ENCODE results near the gene AK8. TPM values are rescaled to one million over a fixed set of nuclear protein-coding genes. Genes with fewer than 3 reads are reported as not detected.

The AK8 gene
- total RNA-seq, 1 donor from 2014 or later, result 0.74 TPM

DNA sequence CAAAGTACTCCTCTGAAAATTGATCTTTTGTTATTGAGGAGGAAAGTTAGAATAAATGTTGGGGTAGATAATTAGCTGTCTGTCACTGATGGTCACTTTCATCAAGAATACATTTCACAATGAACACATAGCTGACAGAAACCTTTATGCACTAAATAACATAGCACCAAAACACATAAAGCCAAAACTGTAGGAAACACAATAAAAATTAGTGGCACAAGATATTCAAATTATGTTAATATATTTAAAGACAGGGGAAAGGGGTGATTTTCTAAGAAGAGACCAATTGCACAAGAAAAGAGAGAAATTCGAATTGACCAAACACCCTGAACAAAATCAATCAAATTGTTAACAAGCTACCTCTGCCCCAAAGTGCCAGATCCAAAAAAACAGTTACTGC is 89.7 kb downstream of the AK8 start:
- no peak overlapping the region for H3K4me3 ChIP-seq
- H3K9me3 ChIP-seq (replicated peaks), result peaks cover 10% of the 10 kb centered on the region
- no peak for DNase-seq
- H3K27ac ChIP-seq (replicated peaks), result no peak overlapping the region
- peaks cover 10% of the 10 kb centered on the region for H3K4me1 ChIP-seq
- TF ChIP-seq, protein P1, sequence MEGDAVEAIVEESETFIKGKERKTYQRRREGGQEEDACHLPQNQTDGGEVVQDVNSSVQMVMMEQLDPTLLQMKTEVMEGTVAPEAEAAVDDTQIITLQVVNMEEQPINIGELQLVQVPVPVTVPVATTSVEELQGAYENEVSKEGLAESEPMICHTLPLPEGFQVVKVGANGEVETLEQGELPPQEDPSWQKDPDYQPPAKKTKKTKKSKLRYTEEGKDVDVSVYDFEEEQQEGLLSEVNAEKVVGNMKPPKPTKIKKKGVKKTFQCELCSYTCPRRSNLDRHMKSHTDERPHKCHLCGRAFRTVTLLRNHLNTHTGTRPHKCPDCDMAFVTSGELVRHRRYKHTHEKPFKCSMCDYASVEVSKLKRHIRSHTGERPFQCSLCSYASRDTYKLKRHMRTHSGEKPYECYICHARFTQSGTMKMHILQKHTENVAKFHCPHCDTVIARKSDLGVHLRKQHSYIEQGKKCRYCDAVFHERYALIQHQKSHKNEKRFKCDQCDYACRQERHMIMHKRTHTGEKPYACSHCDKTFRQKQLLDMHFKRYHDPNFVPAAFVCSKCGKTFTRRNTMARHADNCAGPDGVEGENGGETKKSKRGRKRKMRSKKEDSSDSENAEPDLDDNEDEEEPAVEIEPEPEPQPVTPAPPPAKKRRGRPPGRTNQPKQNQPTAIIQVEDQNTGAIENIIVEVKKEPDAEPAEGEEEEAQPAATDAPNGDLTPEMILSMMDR (IDR thresholded peaks at IDR 0.05; ENCODE audit: borderline replicate concordance), result no peak
- intact Hi-C loops (cut with micrococcal nuclease), result no loop called here
- no peaks in the 10 kb centered on the region for H3K36me3 ChIP-seq
- peaks cover 23% of the 10 kb centered on the region for H3K27me3 ChIP-seq (ENCODE audit: low read depth)

DNA sequence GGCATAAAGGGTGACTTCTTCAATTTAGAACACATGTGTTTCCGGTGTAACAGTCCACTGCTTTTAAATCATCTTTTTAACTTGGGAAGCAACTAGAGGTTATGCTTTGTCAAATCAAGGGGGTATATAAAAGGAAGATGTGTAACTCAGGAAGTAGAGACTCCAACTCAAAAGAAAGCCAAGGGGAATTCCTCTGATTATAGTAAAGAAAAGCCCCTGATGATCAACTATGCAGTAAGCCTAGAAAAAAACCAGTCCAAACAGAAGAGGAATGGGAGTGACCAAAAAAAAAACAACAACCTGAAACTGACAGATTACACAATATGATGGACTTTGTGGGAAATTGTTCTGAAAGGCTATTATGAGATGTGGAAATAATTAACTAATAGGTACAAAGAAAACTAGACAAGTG is 90.3 kb downstream of the AK8 start:
- Histone ChIP-seq H3K4me3 (no peak overlapping the region), H3K27me3 (ENCODE audit: low read depth) (peaks cover 23% of the 10 kb centered on the region), H3K4me1 (peaks cover 10% of the 10 kb centered on the region), H3K9me3 (replicated peaks) (peaks cover 10% of the 10 kb centered on the region), H3K36me3 (no peaks in the 10 kb centered on the region), H3K27ac (replicated peaks) (no peak overlapping the region)
- DNase-seq, result no peak
- TF ChIP-seq, protein P1 (IDR thresholded peaks at IDR 0.05; ENCODE audit: borderline replicate concordance), result no peak
- intact Hi-C loops (cut with micrococcal nuclease), result no loop called here

DNA sequence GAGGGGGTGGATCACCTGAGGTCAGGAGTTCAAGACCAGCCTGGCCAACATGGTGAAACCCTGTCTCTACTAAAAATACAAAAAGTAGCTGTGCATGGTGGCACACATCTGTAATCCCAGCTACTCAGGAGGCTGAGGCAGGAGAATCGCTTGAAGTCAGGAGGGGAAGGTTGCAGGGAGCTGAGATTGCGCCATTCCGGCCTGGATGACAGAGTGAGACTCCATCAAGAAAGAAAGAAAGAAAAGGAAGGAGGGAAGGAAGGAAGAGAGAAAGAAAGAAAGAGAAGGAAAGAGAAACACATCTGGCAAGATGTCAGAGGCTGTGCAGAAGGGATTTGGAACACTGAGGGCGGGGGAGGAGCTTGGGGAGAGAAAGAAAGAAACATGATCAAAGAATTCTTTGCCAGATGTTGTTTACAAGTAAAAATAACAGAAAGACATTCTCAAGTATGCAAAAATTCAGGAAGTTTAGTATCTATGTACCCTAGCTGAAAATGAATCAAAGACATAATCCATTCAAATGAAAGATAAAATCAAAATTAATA is 93.7 kb downstream of the AK8 start:
- Histone ChIP-seq H3K27ac (replicated peaks) (no peak overlapping the region), H3K4me3 (no peak overlapping the region), H3K27me3 (ENCODE audit: low read depth) (peaks cover 51% of the 10 kb centered on the region), H3K9me3 (replicated peaks) (peaks cover 10% of the 10 kb centered on the region), H3K36me3 (no peaks in the 10 kb centered on the region), H3K4me1 (peaks cover 10% of the 10 kb centered on the region)
- TF ChIP-seq, protein P1 (IDR thresholded peaks at IDR 0.05; ENCODE audit: borderline replicate concordance), result no peak
- intact Hi-C loops (cut with micrococcal nuclease), result no loop called here
- no peak for DNase-seq

DNA sequence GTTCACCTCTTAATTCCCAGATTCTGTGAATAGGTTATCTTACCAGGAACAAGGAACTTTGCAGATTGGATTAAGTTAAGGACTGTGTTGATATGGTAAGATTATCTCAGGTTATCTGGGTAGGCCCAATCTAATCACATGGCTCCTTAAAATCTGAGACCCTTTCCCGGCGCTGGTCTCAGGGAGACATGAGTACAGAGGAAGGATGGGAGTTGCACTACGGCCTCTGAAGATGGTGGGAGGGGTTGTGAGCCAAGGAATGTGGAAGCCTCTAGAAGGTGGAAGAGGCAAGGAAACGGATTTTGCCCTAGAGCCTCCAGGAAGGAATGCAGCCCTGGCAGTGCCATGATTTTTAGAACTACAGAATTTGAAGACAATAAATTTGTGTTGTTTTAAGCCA is 95.1 kb downstream of the AK8 start:
- H3K27ac ChIP-seq (replicated peaks), result no peak overlapping the region
- TF ChIP-seq, protein P1 (IDR thresholded peaks at IDR 0.05; ENCODE audit: borderline replicate concordance), result no peak

DNA sequence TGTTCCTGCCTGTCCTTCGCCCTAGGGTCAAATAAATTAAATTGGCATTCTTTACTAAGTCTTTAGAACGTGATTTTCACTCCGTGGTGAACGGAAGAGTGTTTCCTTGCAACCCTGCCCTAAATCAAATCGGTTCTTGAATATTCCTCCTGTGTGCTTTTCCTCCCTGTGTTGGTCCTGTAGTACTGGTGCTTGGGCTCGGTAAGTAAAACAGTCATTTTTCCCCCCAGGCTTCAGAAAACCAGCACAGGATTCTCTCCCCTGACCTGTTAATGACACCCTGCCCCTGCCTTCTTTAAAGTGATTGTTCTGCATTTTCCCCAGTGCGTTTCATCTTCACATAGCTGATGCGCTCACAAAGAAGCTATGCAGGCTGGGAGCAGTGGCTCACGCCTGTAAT is 96.0 kb downstream of the AK8 start:
- Histone ChIP-seq H3K9me3 (replicated peaks) (no peaks in the 10 kb centered on the region), H3K4me3 (no peak overlapping the region), H3K27ac (replicated peaks) (no peak overlapping the region), H3K4me1 (peaks cover 10% of the 10 kb centered on the region), H3K27me3 (ENCODE audit: low read depth) (peaks cover 56% of the 10 kb centered on the region), H3K36me3 (no peaks in the 10 kb centered on the region)
- TF ChIP-seq, protein P1 (IDR thresholded peaks at IDR 0.05; ENCODE audit: borderline replicate concordance), result no peak
- DNase-seq, result no peak
- intact Hi-C loops (cut with micrococcal nuclease), result no loop called here

More for the DNA sequence above, 95.1 kb downstream of the AK8 start:
- Histone ChIP-seq H3K4me3 (no peak overlapping the region), H3K9me3 (replicated peaks) (peaks cover 3% of the 10 kb centered on the region), H3K4me1 (peaks cover 10% of the 10 kb centered on the region), H3K27me3 (ENCODE audit: low read depth) (peaks cover 56% of the 10 kb centered on the region), H3K36me3 (no peaks in the 10 kb centered on the region)
- DNase-seq, result no peak
- intact Hi-C loops (cut with micrococcal nuclease), result no loop called here

Data from left ventricle myocardium inferior (tissue), 1 donor.